IPS DF 6.9 (cell line): Measurements from ENCODE around the gene KLHL40.

Experiments used
- DNase-seq: peaks from one replicate; pipeline ENCODE4 v3.0.0-alpha.2; 2013; ENCODE audit warnings: low read depth, low spot score
- H3K27ac ChIP-seq: one replicate; pipeline ENCODE4 v1.5.1; 2013; ENCODE audit warnings: low read length, control low read depth
- H3K27me3 ChIP-seq: 2 replicates; pipeline ENCODE4 v1.6.1; 2013; ENCODE audit warnings: mild to moderate bottlenecking, low read length; ENCODE audit not compliant: control insufficient read depth, insufficient read depth
- H3K36me3 ChIP-seq: 2 replicates; pipeline ENCODE4 v1.6.1; 2013; ENCODE audit warnings: low read length; ENCODE audit not compliant: control insufficient read depth, insufficient read depth
- H3K4me1 ChIP-seq: 2 replicates; pipeline ENCODE4 v1.6.1; 2013; ENCODE audit warnings: low read length; ENCODE audit not compliant: control insufficient read depth, insufficient read depth
- H3K4me3 ChIP-seq: 2 replicates; pipeline ENCODE4 v1.5.1; 2013; ENCODE audit warnings: mild to moderate bottlenecking, low read length
- H3K9me3 ChIP-seq: 2 replicates; pipeline ENCODE4 v1.6.1; 2013; ENCODE audit warnings: low read length, inconsistent platforms; ENCODE audit not compliant: control insufficient read depth, insufficient read depth
- WGBS: extraction: QIAGEN DNeasy Blood & Tissue Kit; methylation state at CpG from one replicate; pipeline ENCODE4 v1.1.7; 2013; ENCODE audit warnings: mixed read lengths, missing lambda C conversion rate; ENCODE audit not compliant: insufficient read length, insufficient coverage; 5-methylcytosine and 5-hydroxymethylcytosine counted together

Gene KLHL40

GRCh38 chr3:42734263-42734860, 49.0 kb downstream of the KLHL40 start:
- no CpG with 5 or more reads among the region's 6 CpGs for WGBS
- Histone ChIP-seq H3K4me1 (peaks cover 10% of the 10 kb centered on the region), H3K27me3 (no peaks in the 10 kb centered on the region), H3K27ac (no peak overlapping the region), H3K36me3 (no peaks in the 10 kb centered on the region), H3K4me3 (no peak overlapping the region), H3K9me3 (no peaks in the 10 kb centered on the region)
- DNase-seq: no peak

GRCh38 chr3:42735019-42735418, 49.7 kb downstream of the KLHL40 start:
- H3K36me3 ChIP-seq: no peaks in the 10 kb centered on the region
- DNase-seq: no peak
- no peak overlapping the region for H3K27ac ChIP-seq
- no CpG with 5 or more reads among the region's 8 CpGs for WGBS
- H3K27me3 ChIP-seq: no peaks in the 10 kb centered on the region
- H3K4me3 ChIP-seq: no peak overlapping the region
- no peaks in the 10 kb centered on the region for H3K9me3 ChIP-seq
- H3K4me1 ChIP-seq: peaks cover 10% of the 10 kb centered on the region

- no peaks in the 10 kb centered on the region for H3K27me3 ChIP-seq
- no peaks in the 10 kb centered on the region for H3K36me3 ChIP-seq
- no peak for DNase-seq
- H3K4me3 ChIP-seq: no peak overlapping the region
- H3K27ac ChIP-seq: no peak overlapping the region
- no CpG with 5 or more reads among the region's 12 CpGs for WGBS
- H3K9me3 ChIP-seq: no peaks in the 10 kb centered on the region
- H3K4me1 ChIP-seq: peaks cover 10% of the 10 kb centered on the region
These were observed 50.3 kb downstream of the KLHL40 start for GRCh38 chr3:42735615-42736014.

GRCh38 chr3:42736081-42736480, 50.7 kb downstream of the KLHL40 start:
- no peak for DNase-seq

GRCh38 chr3:42736531-42736930, 51.2 kb downstream of the KLHL40 start:
- no CpG with 5 or more reads among the region's 6 CpGs for whole genome bisulfite sequencing
- H3K27me3 ChIP-seq: no peaks in the 10 kb centered on the region; the same call in 1 of the 2 replicates
- no peak overlapping the region for H3K4me3 ChIP-seq
- H3K4me1 ChIP-seq: peaks cover 10% of the 10 kb centered on the region
- no peak for DNase-seq
- no peak overlapping the region for H3K27ac ChIP-seq
- H3K36me3 ChIP-seq: no peaks in the 10 kb centered on the region
- no peaks in the 10 kb centered on the region for H3K9me3 ChIP-seq

More at GRCh38 chr3:42736081-42736480, 50.7 kb downstream of the KLHL40 start:
- no peaks in the 10 kb centered on the region for H3K9me3 ChIP-seq
- no peak overlapping the region for H3K27ac ChIP-seq
- H3K36me3 ChIP-seq: no peaks in the 10 kb centered on the region
- no peaks in the 10 kb centered on the region; the same call in 1 of the 2 replicates for H3K27me3 ChIP-seq
- H3K4me1 ChIP-seq: peaks cover 10% of the 10 kb centered on the region
- H3K4me3 ChIP-seq: no peak overlapping the region
- WGBS: no CpG with 5 or more reads among the region's 1 CpG

GRCh38 chr3:42739401-42740158, 54.2 kb downstream of the KLHL40 start:
- H3K4me1 ChIP-seq: peaks cover 5% of the 10 kb centered on the region
- DNase-seq: no peak
- H3K27ac ChIP-seq: no peak overlapping the region
- H3K36me3 ChIP-seq: no peaks in the 10 kb centered on the region
- H3K4me3 ChIP-seq: no peak overlapping the region
- WGBS: no CpG with 5 or more reads among the region's 12 CpGs
- H3K9me3 ChIP-seq: no peaks in the 10 kb centered on the region
- H3K27me3 ChIP-seq: no peaks in the 10 kb centered on the region; the same call in 1 of the 2 replicates

DNA sequence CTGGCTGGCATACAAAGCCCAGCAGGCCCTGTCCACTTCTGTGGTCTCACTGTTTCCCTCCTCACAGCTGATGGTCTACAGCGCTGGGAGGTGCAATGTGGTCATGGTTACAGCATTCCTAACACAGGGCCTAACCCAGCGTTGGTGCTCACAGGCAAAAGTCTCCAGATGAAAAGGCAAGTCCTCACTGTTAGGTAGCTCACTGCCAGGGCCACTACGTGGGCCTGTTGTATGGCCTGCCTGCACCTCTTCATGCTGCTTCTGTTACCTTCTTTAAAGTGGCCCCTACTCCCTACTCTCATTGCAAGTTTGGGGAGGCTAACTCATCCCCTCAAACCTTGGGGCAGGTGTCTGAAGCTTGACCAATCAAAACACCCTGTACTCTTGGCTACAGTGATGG, 56.5 kb downstream of the KLHL40 start:
- Histone ChIP-seq H3K36me3 (no peaks in the 10 kb centered on the region), H3K4me1 (no peaks in the 10 kb centered on the region; the same call in 1 of the 2 replicates), H3K27ac (no peak overlapping the region), H3K9me3 (no peaks in the 10 kb centered on the region), H3K27me3 (no peaks in the 10 kb centered on the region; the same call in 1 of the 2 replicates), H3K4me3 (no peak overlapping the region)
- DNase-seq: no peak
- no CpG with 5 or more reads among the region's 3 CpGs for WGBS
